Measurements from ENCODE around the gene VAMP5. TPM values are rescaled to one million over a fixed set of nuclear protein-coding genes. Genes with fewer than 3 reads are reported as not detected.
A peak's percentile ranks its signal among the peaks of the same experiment; 100 is the strongest.
"Not testable (repeated sequence)": the region's sequence is repeated elsewhere in the genome, so short reads cannot be mapped to it uniquely, and the experiment has no call there.

Gene VAMP5
- total RNA-seq, 1 donor from 2014 or later: 87.0 TPM

GRCh38 chr2:85615413-85615728 lies 31.1 kb downstream of the VAMP5 start:
- intact Hi-C loops (cut with DNase I): no loop called here
- Histone ChIP-seq H3K27ac (peak overlapping the region; percentile 89), H3K36me3 (peaks cover 18% of the 10 kb centered on the region), H3K4me3 (peak overlapping the region; percentile 90), H3K27me3 (ENCODE audit: low read depth) (no peaks in the 10 kb centered on the region), H3K9me3 (no peaks in the 10 kb centered on the region), H3K4me1 (peaks cover 36% of the 10 kb centered on the region)
- no peak for ATAC-seq
- no peak for DNase-seq
- TF ChIP-seq CTCF (IDR thresholded peaks at IDR 0.05): no peak

- ATAC-seq; H3K9me3 ChIP-seq; H3K27ac ChIP-seq; DNase-seq; intact Hi-C loops (cut with DNase I); H3K27me3 ChIP-seq (ENCODE audit: low read depth): not testable (repeated sequence)
- Histone ChIP-seq H3K4me3 (peak overlapping the region; percentile 11), H3K36me3 (peaks cover 41% of the 10 kb centered on the region), H3K4me1 (peaks cover 21% of the 10 kb centered on the region)
These were observed 33.5 kb downstream of the VAMP5 start for GRCh38 chr2:85617723-85618122.

DNA sequence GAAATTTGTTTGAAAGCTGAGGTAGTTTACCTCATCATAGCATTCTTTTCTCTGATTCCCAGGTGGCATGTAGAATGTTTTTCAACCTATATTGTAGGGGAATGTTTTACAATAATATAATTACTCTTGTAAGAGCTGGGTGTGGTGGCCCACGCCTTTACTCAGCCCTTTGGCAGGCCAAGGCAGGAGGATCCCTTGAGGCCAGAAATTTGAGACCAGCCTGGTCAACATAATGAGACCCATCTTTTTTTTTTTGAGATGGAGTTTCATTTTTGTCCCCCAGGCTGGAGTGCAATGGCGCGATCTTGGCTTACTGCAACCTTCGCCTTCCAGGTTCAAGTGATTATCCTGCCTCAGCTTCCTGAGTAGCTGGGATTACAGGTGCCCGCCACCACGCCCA lies 35.4 kb downstream of the VAMP5 start:
- Histone ChIP-seq H3K9me3 (no peaks in the 10 kb centered on the region), H3K36me3 (peaks cover 60% of the 10 kb centered on the region), H3K27me3 (ENCODE audit: low read depth) (no peaks in the 10 kb centered on the region), H3K4me1 (peaks cover 21% of the 10 kb centered on the region), H3K27ac (no peak overlapping the region), H3K4me3 (no peak overlapping the region)
- ATAC-seq: no peak
- no peak for DNase-seq
- no peak for TF ChIP-seq CTCF (IDR thresholded peaks at IDR 0.05)
- intact Hi-C loops (cut with DNase I): no loop called here

GRCh38 chr2:85621338-85621737 lies 37.1 kb downstream of the VAMP5 start:
- Histone ChIP-seq H3K9me3 (no peaks in the 10 kb centered on the region), H3K27me3 (ENCODE audit: low read depth) (no peaks in the 10 kb centered on the region), H3K36me3 (peaks cover 77% of the 10 kb centered on the region), H3K4me3 (no peak overlapping the region), H3K4me1 (peaks cover 15% of the 10 kb centered on the region), H3K27ac (no peak overlapping the region)
- intact Hi-C loops (cut with DNase I): no loop called here
- TF ChIP-seq CTCF (IDR thresholded peaks at IDR 0.05): no peak
- ATAC-seq (no peak), DNase-seq (no peak)

- no peak for DNase-seq
- peaks cover 100% of the 10 kb centered on the region for H3K36me3 ChIP-seq
- H3K4me1 ChIP-seq: no peaks in the 10 kb centered on the region
- no peak for ATAC-seq
- H3K27ac ChIP-seq: no peak overlapping the region
- TF ChIP-seq CTCF (IDR thresholded peaks at IDR 0.05): no peak
- H3K27me3 ChIP-seq (ENCODE audit: low read depth): no peaks in the 10 kb centered on the region
- no peaks in the 10 kb centered on the region for H3K9me3 ChIP-seq
- intact Hi-C loops (cut with DNase I): no loop called here
- H3K4me3 ChIP-seq: no peak overlapping the region
These were observed 39.8 kb downstream of the VAMP5 start for GRCh38 chr2:85623991-85624390.

GRCh38 chr2:85628658-85629057 lies 44.4 kb downstream of the VAMP5 start:
- no peaks in the 10 kb centered on the region for H3K4me1 ChIP-seq
- no peak overlapping the region for H3K27ac ChIP-seq
- peaks cover 100% of the 10 kb centered on the region for H3K36me3 ChIP-seq
- ATAC-seq: no peak
- intact Hi-C loops (cut with DNase I): no loop called here
- no peak for DNase-seq
- H3K4me3 ChIP-seq: no peak overlapping the region
- H3K27me3 ChIP-seq (ENCODE audit: low read depth): no peaks in the 10 kb centered on the region
- H3K9me3 ChIP-seq: no peaks in the 10 kb centered on the region
- no peak for TF ChIP-seq CTCF (IDR thresholded peaks at IDR 0.05)
